SK-N-SH treated with all-trans-retinoic acid at 6 μM for 48 hours (cell line): ENCODE data around the gene ZNRF2.

ENCODE experiments used
- ISL1 ChIP-seq: fragments of 250-450 bp; sonication (Bioruptor Pico); IDR thresholded peaks from 2 replicates; pipeline ENCODE4 v2.1.2; 2022; ENCODE audit warnings: mild to moderate bottlenecking, moderate library complexity
- PATZ1 ChIP-seq: fragments of 250-450 bp; sonication (Bioruptor Pico); IDR thresholded peaks from 2 replicates; pipeline ENCODE4 v1.8.0; 2020; ENCODE audit warnings: mild to moderate bottlenecking, moderate library complexity, borderline replicate concordance
- RARB ChIP-seq: fragments of 250-450 bp; sonication (Bioruptor Pico); IDR thresholded peaks from 2 replicates; pipeline ENCODE4 v1.8.0; 2021; ENCODE audit warnings: mild to moderate bottlenecking, moderate library complexity
- TCF4 ChIP-seq: fragments of 250-450 bp; sonication (Bioruptor Pico); IDR thresholded peaks from 2 replicates; pipeline ENCODE4 v1.8.0; 2021; ENCODE audit warnings: mild to moderate bottlenecking, moderate library complexity, borderline replicate concordance
- ZFP3 ChIP-seq: fragments of 250-450 bp; sonication (Bioruptor Pico); IDR thresholded peaks from 2 replicates; pipeline ENCODE4 v1.5.0; 2020; ENCODE audit warnings: mild to moderate bottlenecking, moderate library complexity
- ZNF8 ChIP-seq: fragments of 450-650 bp; formaldehyde crosslinking; IDR thresholded peaks from 2 replicates; pipeline ENCODE4 v1.5.0; 2020; ENCODE audit warnings: mild to moderate bottlenecking, moderate library complexity

DNA sequence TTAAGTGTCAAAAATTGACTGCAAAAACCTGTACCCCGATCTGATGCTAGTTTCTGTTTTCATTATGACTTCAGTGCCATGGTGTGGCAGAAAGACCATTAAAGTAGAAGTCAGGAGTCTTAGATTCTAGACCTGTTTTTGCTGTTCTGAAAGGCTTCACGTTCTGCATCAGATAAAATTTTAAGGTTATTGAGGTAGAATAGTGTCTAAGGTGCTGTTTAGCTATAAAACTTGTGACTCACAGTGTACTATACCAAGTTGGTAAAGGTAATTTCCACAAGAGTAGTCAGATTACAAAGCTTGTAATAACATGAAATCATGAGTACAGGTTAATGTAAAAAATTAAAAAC lies 38.6 kb downstream of the ZNRF2 start:
- TF ChIP-seq RARB (no peak), PATZ1 (no peak), TCF4 (CRISPR knock-in tag) (no peak), ZNF8 (CRISPR knock-in tag) (no peak), ZFP3 (no peak), ISL1 (CRISPR knock-in tag) (no peak)
